HCT116 (cell line): ENCODE measurements around the gene DNAJC19. TPM values are rescaled to one million over a fixed set of nuclear protein-coding genes. Genes with fewer than 3 reads are reported as not detected.

Experiments used
- ATAC-seq: fragments of 200-7000 bp; cut with Tn5 transposase; 2 replicates; pipeline ENCODE4 v1.9.1; 2020; ENCODE audit warnings: mild to moderate bottlenecking, moderate library complexity
- BruUV-seq: library from RNA; stranded (reverse); fragments of 400-500 nt; replicated peaks from 2 replicates; lab custom pipeline; 2021; lab: Mats Ljungman, UMichigan
- CTCF ChIA-PET: fragments of 300-600 bp; sonication (Branson Sonifier 250); formaldehyde crosslinking; loops from one replicate; lab custom pipeline; 2021; ENCODE audit warnings: antibody characterized with exemption; lab: Charles Lee
- POLR2A ChIA-PET: fragments of 300-600, 350-600 bp; sonication (Branson Sonifier 250); formaldehyde crosslinking; loops from one replicate; lab custom pipeline; 2021; ENCODE audit warnings: antibody characterized with exemption; lab: Charles Lee
- RAD21 ChIA-PET, 2 experiments: fragments of 300-600 bp; sonication (Branson Sonifier 250); formaldehyde crosslinking; loops; one replicate each; lab custom pipeline; 2023; ENCODE audit warnings: low total read pairs in 2 of 2; ENCODE audit not compliant: uncharacterized antibody in 2 of 2, unreplicated experiment in 2 of 2, low non-redundant PET in 1 of 2; lab: Charles Lee
- DNase-seq: peaks from one replicate; pipeline ENCODE4 v3.0.0-alpha.2; 2010; ENCODE audit warnings: low read depth, low spot score
- H2AFZ ChIP-seq: fragments of 200-600 bp; shearing (Covaris generic), sonication (generic); 2 replicates; pipeline ENCODE4 v1.6.1; 2017; ENCODE audit warnings: low read depth, mixed run types, mixed read lengths, antibody characterized with exemption, low read length; ENCODE audit not compliant: poor library complexity, severe bottlenecking
- H3K27ac ChIP-seq: 2 replicates; pipeline ENCODE4 v1.5.1; 2012; ENCODE audit warnings: low read depth, low read length
- H3K27me3 ChIP-seq: fragments of 200-600 bp; sonication (generic); 2 replicates; pipeline ENCODE4 v1.6.1; 2016; ENCODE audit warnings: mixed run types, low read length, mixed read lengths; ENCODE audit not compliant: insufficient read depth
- H3K36me3 ChIP-seq, 2 experiments: fragments of 200-500 bp in 1 of 2; fragments of 200-600 bp in 1 of 2; sonication (Bioruptor generic) in 1 of 2; sonication (generic) in 1 of 2; 2 replicates each; pipeline versions ENCODE4 v1.5.1 to v1.6.1; 2014 to 2016; ENCODE audit warnings: low read length in 2 of 2, inconsistent platforms in 1 of 2, mixed read lengths in 1 of 2, mixed run types in 1 of 2; ENCODE audit not compliant: insufficient read depth in 2 of 2, control insufficient read depth in 1 of 2
- H3K4me1 ChIP-seq, 2 experiments: fragments of 200-600 bp in 1 of 2; sonication (generic) in 1 of 2; 2 replicates each; pipeline versions ENCODE4 v1.5.1 to v1.6.1; 2012 to 2017; ENCODE audit warnings: low read length in 2 of 2, inconsistent platforms in 1 of 2, mild to moderate bottlenecking in 1 of 2, mixed read lengths in 1 of 2, mixed run types in 1 of 2, moderate library complexity in 1 of 2; ENCODE audit not compliant: insufficient read depth in 2 of 2, control insufficient read depth in 1 of 2
- H3K4me2 ChIP-seq: fragments of 200-600 bp; sonication (generic); 2 replicates; pipeline ENCODE4 v1.6.1; 2017; ENCODE audit warnings: mixed run types, low read length, mixed read lengths
- H3K4me3 ChIP-seq, 2 experiments: fragments of 200-600 bp in 1 of 2; sonication (generic) in 1 of 2; replicated peaks in 1 of 2; 2 replicates each; pipeline ENCODE4 v1.5.1; 2011 to 2016; ENCODE audit warnings: low read length in 2 of 2, control low read depth in 1 of 2, low read depth in 1 of 2, mild to moderate bottlenecking in 1 of 2, mixed read lengths in 1 of 2, mixed run types in 1 of 2
- H3K79me2 ChIP-seq: fragments of 200-600 bp; sonication (generic); 2 replicates; pipeline ENCODE4 v1.6.1; 2017; ENCODE audit warnings: mild to moderate bottlenecking, mixed run types, low read length, moderate library complexity, mixed read lengths; ENCODE audit not compliant: insufficient read depth
- H3K9ac ChIP-seq: fragments of 200-600 bp; sonication (generic); 2 replicates; pipeline ENCODE4 v1.6.1; 2016; ENCODE audit warnings: low read length, mixed read lengths
- H3K9me2 ChIP-seq: fragments of 200-600 bp; sonication (generic), shearing (Covaris generic); 2 replicates; pipeline ENCODE4 v1.6.1; 2017; ENCODE audit warnings: mixed run types, mild to moderate bottlenecking, moderate library complexity; ENCODE audit not compliant: insufficient read depth
- H3K9me3 ChIP-seq, 2 experiments: fragments of 200-500 bp in 1 of 2; fragments of 200-600 bp in 1 of 2; sonication (Bioruptor generic) in 1 of 2; sonication (generic) in 1 of 2; 2 replicates each; pipeline ENCODE4 v1.6.1; 2014 to 2017; ENCODE audit warnings: low read length in 2 of 2, mixed read lengths in 2 of 2, inconsistent platforms in 1 of 2, low read depth in 1 of 2, mild to moderate bottlenecking in 1 of 2, mixed run types in 1 of 2, moderate library complexity in 1 of 2; ENCODE audit not compliant: control insufficient read depth in 1 of 2, insufficient read depth in 1 of 2
- H4K20me1 ChIP-seq: fragments of 200-600 bp; sonication (generic), shearing (Covaris generic); 2 replicates; pipeline ENCODE4 v1.6.1; 2017; ENCODE audit warnings: mixed run types, mild to moderate bottlenecking, moderate library complexity; ENCODE audit not compliant: insufficient read depth
- ATF3 ChIP-seq: IDR thresholded peaks from 2 replicates; pipeline ENCODE4 v1.6.1; 2012
- CBX3 ChIP-seq: IDR thresholded peaks from 2 replicates; pipeline ENCODE4 v1.6.1; 2012; ENCODE audit warnings: low read depth
- CEBPB ChIP-seq: IDR thresholded peaks from 2 replicates; pipeline ENCODE4 v1.6.1; 2012; ENCODE audit warnings: low read depth
- CTCF ChIP-seq, 3 experiments: fragments of 200-600 bp in 1 of 3; sonication (generic) in 1 of 3; IDR thresholded peaks in 2 of 3; conservative IDR thresholded peaks in 1 of 3; 2 replicates each; pipeline ENCODE4 v1.5.1; 2012 to 2017; ENCODE audit warnings: low read depth in 2 of 3, low read length in 2 of 3, antibody characterized with exemption in 1 of 3, borderline replicate concordance in 1 of 3, control low read depth in 1 of 3, mild to moderate bottlenecking in 1 of 3, mixed read lengths in 1 of 3, mixed run types in 1 of 3, moderate library complexity in 1 of 3; ENCODE audit not compliant: insufficient read depth in 1 of 3
- EZH2phosphoT487 ChIP-seq: fragments of 200-600 bp; IDR thresholded peaks from 2 replicates; pipeline ENCODE4 v1.6.1; 2018; ENCODE audit warnings: antibody characterized with exemption, borderline replicate concordance
- POLR2A ChIP-seq: IDR thresholded peaks from 2 replicates; pipeline ENCODE4 v1.7.0; 2011; ENCODE audit warnings: borderline replicate concordance; ENCODE audit not compliant: insufficient read depth, insufficient read length; ENCODE audit errors: extremely low read depth
- RAD21 ChIP-seq: IDR thresholded peaks from 2 replicates; pipeline ENCODE4 v1.6.1; 2012; ENCODE audit warnings: low read depth, mild to moderate bottlenecking
- REST ChIP-seq: IDR thresholded peaks from 2 replicates; pipeline ENCODE4 v1.6.1; 2012; ENCODE audit warnings: low read depth
- TCF7L2 ChIP-seq: IDR thresholded peaks from 2 replicates; pipeline ENCODE4 v1.7.0; 2011; ENCODE audit warnings: borderline replicate concordance, inconsistent platforms; ENCODE audit not compliant: insufficient read depth, insufficient read length; ENCODE audit errors: extremely low read depth
- intact Hi-C: fragments of 100-400 bp; cut with micrococcal nuclease; formaldehyde crosslinking; loops from 2 replicates; pipeline ENCODE4 v1.10.0; 2022
- total RNA-seq: library from RNA; stranded (reverse); gene quantifications from one replicate; pipeline ENCODE4 v1.2.1, GENCODE V29; 2021; ENCODE audit not compliant: unreplicated experiment

Gene DNAJC19
- total RNA-seq, 1 experiment from 2014 or later = 61.2 TPM

DNA sequence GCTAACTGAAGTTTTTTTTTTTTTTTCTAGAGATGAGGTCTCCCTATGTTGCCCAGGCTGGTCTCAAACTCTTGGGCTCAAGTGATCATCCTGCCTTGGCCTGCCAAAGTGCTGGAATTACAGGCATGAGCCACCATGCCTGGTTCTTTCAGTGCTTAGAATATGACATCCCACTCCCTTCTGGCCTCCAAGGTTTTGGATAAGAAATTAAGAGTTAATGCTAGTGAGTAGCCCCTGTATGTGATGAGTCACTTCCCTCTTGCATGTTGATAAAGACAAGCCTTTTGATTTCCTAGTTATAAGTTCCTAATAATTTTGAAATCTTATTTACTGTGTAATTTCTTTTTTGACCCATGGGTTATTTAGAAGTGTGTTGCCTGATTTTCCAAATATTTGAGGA lies 35.7 kb upstream of the DNAJC19 start:
- ChIA-PET RAD21 (no interaction called here), POLR2A (no interaction called here)
- Histone ChIP-seq H3K36me3 (no peaks in the 10 kb centered on the region), H2AFZ (no peak overlapping the region), H3K27ac (no peak overlapping the region), H4K20me1 (no peaks in the 10 kb centered on the region)
- intact Hi-C loops = no loop called here
- TF ChIP-seq RAD21 (no peak), ATF3 (no peak), EZH2phosphoT487 (no peak), CEBPB (no peak), TCF7L2 (no peak), REST (no peak), POLR2A (no peak), CTCF (IDR thresholded peaks at IDR 0.05 in 2 of 3, conservative IDR thresholded peaks at IDR 0.05 in 1 of 3; ENCODE audit: borderline replicate concordance in 1 of 3, insufficient read depth in 1 of 3, low read depth in 2 of 3, low read length in 2 of 3) (no peak), CBX3 (no peak)
- TF ChIP-seq, all 23 proteins: peak for 0
- H3K4me3 ChIP-seq = no peak overlapping the region
- no peak overlapping the region for H3K4me2 ChIP-seq
- BruUV-seq = no TSS peak
- H3K27me3 ChIP-seq = no peaks in the 10 kb centered on the region
- no peaks in the 10 kb centered on the region for H3K79me2 ChIP-seq
- no peaks in the 10 kb centered on the region; the same call in 1 of the 2 replicates for H3K9me2 ChIP-seq
- H3K4me1 ChIP-seq = no peaks in the 10 kb centered on the region
- no peaks in the 10 kb centered on the region for H3K9me3 ChIP-seq
- no peak overlapping the region for H3K9ac ChIP-seq
- DNase-seq (no peak), ATAC-seq (no peak)
- CTCF ChIA-PET = no interaction called here
